ENCODE measurements around the gene SGCG. TPM values are rescaled to one million over a fixed set of nuclear protein-coding genes. Genes with fewer than 3 reads are reported as not detected.

The SGCG gene
- polyA plus RNA-seq, 1 of the 3 experiments (the other 2 are of a cell fraction) = not detected

GRCh38 chr13:23352161-23352560, 171.4 kb downstream of the SGCG start (continued):
- TF ChIP-seq MXI1 (IDR thresholded peaks at IDR 0.05; ENCODE audit: low read depth, low read length) = peak; percentile 84
- TF ChIP-seq FOSL2 (IDR thresholded peaks at IDR 0.05; ENCODE audit: borderline replicate concordance, low read depth) = no peak
- TF ChIP-seq MAX (IDR thresholded peaks at IDR 0.05; ENCODE audit: low read depth) = no peak
- TF ChIP-seq JUND (IDR thresholded peaks at IDR 0.05) = no peak
- peak; percentile 59 for TF ChIP-seq CHD2 (IDR thresholded peaks at IDR 0.05; ENCODE audit: low read length, partially characterized antibody)
- TF ChIP-seq ZBTB33 (IDR thresholded peaks at IDR 0.05; ENCODE audit: borderline replicate concordance, low read depth) = no peak
- no peak for TF ChIP-seq SMC3 (IDR thresholded peaks at IDR 0.05; ENCODE audit: low read depth, low read length)

- Histone ChIP-seq H3K4me2 (no peak overlapping the region), H3K36me3 (replicated peaks in 1 of 2; ENCODE audit: control insufficient read depth in 1 of 2, insufficient read depth in 2 of 2, low read length in 1 of 2) (peaks cover 75 to 96% of the 10 kb centered on the region in 2 experiments), H3K9me3 (no peaks in the 10 kb centered on the region), H3K79me2 (ENCODE audit: insufficient read depth) (peaks cover 99% of the 10 kb centered on the region), H3K27ac (ENCODE audit: low read depth in 2 of 2, low read length in 1 of 2) (no peak overlapping the region; a peak in 1 of 4 replicates), H3K4me1 (ENCODE audit: control insufficient read depth in 1 of 2, insufficient read depth in 2 of 2, low read depth in 1 of 2, low read length in 1 of 2) (peaks cover 0 to 21% of the 10 kb centered on the region in 2 experiments; a peak in 2 of 4 replicates), H3K4me3 (ENCODE audit: low read depth in 2 of 2, low read length in 1 of 2) (no peak overlapping the region), H3K9ac (no peak overlapping the region), H4K20me1 (ENCODE audit: insufficient read depth) (peaks cover 44% of the 10 kb centered on the region), H2AFZ (ENCODE audit: low read depth) (no peak overlapping the region), H3F3A (replicated peaks; ENCODE audit: insufficient read depth) (peaks cover 33% of the 10 kb centered on the region), H3K9me2 (no peaks in the 10 kb centered on the region; the same call in 1 of the 2 replicates), H3K27me3 (ENCODE audit: insufficient read depth) (no peaks in the 10 kb centered on the region)
- TF ChIP-seq ELF1 (IDR thresholded peaks at IDR 0.05) = no peak
- no peak for TF ChIP-seq TEAD4 (IDR thresholded peaks at IDR 0.05; ENCODE audit: borderline replicate concordance, insufficient read depth)
- no peak for TF ChIP-seq YY1 (IDR thresholded peaks at IDR 0.05; ENCODE audit: low read depth)
- no peak for TF ChIP-seq NFIC (IDR thresholded peaks at IDR 0.05; ENCODE audit: borderline replicate concordance)
- TF ChIP-seq, protein P1, sequence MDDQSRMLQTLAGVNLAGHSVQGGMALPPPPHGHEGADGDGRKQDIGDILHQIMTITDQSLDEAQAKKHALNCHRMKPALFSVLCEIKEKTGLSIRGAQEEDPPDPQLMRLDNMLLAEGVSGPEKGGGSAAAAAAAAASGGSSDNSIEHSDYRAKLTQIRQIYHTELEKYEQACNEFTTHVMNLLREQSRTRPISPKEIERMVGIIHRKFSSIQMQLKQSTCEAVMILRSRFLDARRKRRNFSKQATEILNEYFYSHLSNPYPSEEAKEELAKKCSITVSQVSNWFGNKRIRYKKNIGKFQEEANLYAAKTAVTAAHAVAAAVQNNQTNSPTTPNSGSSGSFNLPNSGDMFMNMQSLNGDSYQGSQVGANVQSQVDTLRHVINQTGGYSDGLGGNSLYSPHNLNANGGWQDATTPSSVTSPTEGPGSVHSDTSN (IDR thresholded peaks at IDR 0.05) = no peak
- no peak for TF ChIP-seq TAF1 (IDR thresholded peaks at IDR 0.05; ENCODE audit: borderline replicate concordance, low read depth, low read length)
- no peak for TF ChIP-seq GATA2 (CRISPR knock-in tag; IDR thresholded peaks at IDR 0.05)
- no peak for TF ChIP-seq CHD2 (IDR thresholded peaks at IDR 0.05; ENCODE audit: low read length, partially characterized antibody)
- TF ChIP-seq CTCF (IDR thresholded peaks at IDR 0.05) = no peak
- TF ChIP-seq FOXJ3 (CRISPR knock-in tag; IDR thresholded peaks at IDR 0.05) = no peak
- no peak for TF ChIP-seq MEF2A (IDR thresholded peaks at IDR 0.05; ENCODE audit: borderline replicate concordance, low read depth)
- no peak for TF ChIP-seq MXI1 (IDR thresholded peaks at IDR 0.05; ENCODE audit: low read depth, low read length)
- TF ChIP-seq RXRA (IDR thresholded peaks at IDR 0.05; ENCODE audit: borderline replicate concordance, low read depth) = no peak
- no peak for TF ChIP-seq RCOR1 (IDR thresholded peaks at IDR 0.05; ENCODE audit: low read length)
- WGBS (ENCODE audit: low lambda C conversion rate) = 98% methylated on average over 5 of the region's 5 CpGs
- no peak for DNase-seq
- ChIA-PET POLR2A (no interaction called here), CTCF (interaction anchor here (1.2 kb wide), 1 partner anchor 91 kb away, joined by 3 read pairs; no protein-coding TSS in a partner anchor)
These were observed 173.7 kb downstream of the SGCG start for GRCh38 chr13:23354520-23354919.
